Adrenal gland (tissue), 12 donors: ENCODE results near the gene KIAA1191. TPM values are rescaled to one million over a fixed set of nuclear protein-coding genes. Genes with fewer than 3 reads are reported as not detected.

Experiments
- DNase-seq, 7 donors: peaks; one replicate each; pipeline ENCODE4 v3.0.0-alpha.2; 2019 to 2020
- H3K27ac ChIP-seq, 5 donors: fragments of 200-600 bp; sonication (generic) in 4 of 5; 1 replicate in 3 of 5; 2 replicates in 2 of 5; pipeline versions ENCODE4 v1.5.1 to v1.8.0; 2016 to 2020; ENCODE audit warnings: mild to moderate bottlenecking in 1 of 5
- H3K27me3 ChIP-seq: fragments of 200-600 bp; 2 replicates; pipeline ENCODE4 v1.8.0; 2021
- H3K36me3 ChIP-seq, 2 donors: fragments of 200-600 bp; replicated peaks in 1 of 2; 1 replicate in 1 of 2; 2 replicates in 1 of 2; pipeline versions ENCODE4 v1.5.1 to v1.8.0; 2018 to 2022
- H3K4me1 ChIP-seq, 2 donors: fragments of 200-600 bp; replicated peaks in 1 of 2; 1 replicate in 1 of 2; 2 replicates in 1 of 2; pipeline versions ENCODE4 v1.5.1 to v1.8.0; 2018 to 2021
- H3K4me3 ChIP-seq, 4 donors: fragments of 200-600 bp; sonication (generic) in 3 of 4; one replicate each; pipeline ENCODE4 v1.5.1; 2016 to 2018
- H3K9me3 ChIP-seq, 3 donors: fragments of 200-600 bp; sonication (generic) in 1 of 3; replicated peaks in 1 of 3; 1 replicate in 2 of 3; 2 replicates in 1 of 3; pipeline versions ENCODE4 v1.5.1 to v1.8.0; 2016 to 2021
- POLR2A ChIP-seq, 2 donors: fragments of 450-650 bp; IDR thresholded peaks; one replicate each; pipeline ENCODE4 v1.6.1; 2017; ENCODE audit warnings: antibody characterized with exemption in 2 of 2, mild to moderate bottlenecking in 2 of 2, moderate library complexity in 1 of 2
- WGBS, 4 donors: extraction: QIAGEN DNeasy Blood & Tissue Kit in 2 of 4; methylation state at CpG; one replicate each; pipeline versions ENCODE4 v1.1.5 to v1.1.7; 2013 to 2017; 5-methylcytosine and 5-hydroxymethylcytosine counted together
- intact Hi-C, 2 donors: fragments of 100-400 bp; cut with DNase I; formaldehyde crosslinking; loops; one replicate each; pipeline versions ENCODE4 v1.14.1 to v1.15.0; 2022 to 2023
- polyA plus RNA-seq, 3 donors: library from polyadenylated mRNA; stranded (reverse); fragments of 200-250 nt in 2 of 3; fragments of 350-450 nt in 1 of 3; fragmentation: Illumina TruSeq in 1 of 3; extraction: RNeasy Lipid Tissue Mini Kit (QIAGEN cat#74804) in 1 of 3; gene quantifications; one replicate each; pipeline ENCODE4 v1.2.3, GENCODE V29; 2013 to 2014
- total RNA-seq, 9 donors: library from RNA; depleted of rRNA in 4 of 9; stranded (reverse); fragments of >200 nt in 4 of 9; fragments of 120-200 nt in 1 of 9; fragmentation: NEBNext Ultra II Directional in 1 of 9; extraction: Animal tissue kit (Norgen Biotek cat#: 25700) in 1 of 9; gene quantifications; one replicate each; pipeline versions ENCODE4 v1.1.0 to v1.2.4, GENCODE V29; 2013 to 2023
- TF ChIP-seq, protein P1 (sequence below), 6 experiments: fragments of 450-650 bp in 4 of 6; fragments of 200-600 bp in 2 of 6; sonication (generic) in 1 of 6; IDR thresholded peaks; 1 replicate in 5 of 6; 2 replicates in 1 of 6; pipeline versions ENCODE4 v1.5.1 to v1.8.0; 2016 to 2021; ENCODE audit warnings: antibody characterized with exemption in 6 of 6, mild to moderate bottlenecking in 2 of 6, moderate library complexity in 1 of 6
- donor health status: healthy with polysubstance abuse.
- donor health status: Bipolar disorder and iron deficiency.
- donor health status: DM: yes; HTN: yes; CAD: no.
- donor health status: DM: no; HTN: no; CAD: no.
- donor health status: DM: no; HTN: no; CAD: no.
- donor health status: DM: yes; HTN: yes; CAD: no.

Gene KIAA1191
- total and polyA plus RNA-seq, 12 donors: 52.9 to 127 (median 99.2) TPM

DNA sequence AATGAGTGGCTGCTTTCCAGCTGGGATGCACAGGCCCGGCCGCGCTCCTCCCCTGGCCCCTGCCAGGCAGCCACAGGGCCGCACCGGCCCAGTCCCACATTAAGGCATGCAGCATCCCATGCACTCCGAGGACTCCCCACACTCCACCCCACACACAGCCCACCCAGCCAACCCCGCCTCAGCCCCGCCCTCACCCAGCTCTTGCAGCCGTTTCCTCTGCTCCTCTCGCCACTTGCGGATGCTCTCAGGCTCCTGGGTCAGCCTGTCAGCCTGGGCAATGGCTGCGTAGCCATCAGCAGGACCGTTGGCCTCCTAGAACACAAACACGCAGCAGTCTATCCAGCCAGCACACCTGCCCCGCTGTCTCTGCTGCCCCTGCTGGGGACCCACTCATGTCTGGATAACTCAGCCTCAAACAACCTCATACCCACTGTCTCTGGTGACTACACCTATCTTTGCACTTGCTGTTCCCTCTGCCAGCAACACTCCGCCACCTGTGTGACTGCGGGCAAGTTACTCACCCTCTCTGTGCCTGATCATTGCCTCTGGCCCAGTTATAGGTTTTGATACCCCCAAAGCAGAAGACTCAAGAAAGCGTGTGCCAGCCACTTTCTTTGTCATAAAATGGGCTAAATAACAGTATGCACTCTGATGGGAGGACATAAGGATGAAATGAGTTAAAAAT lies 36.3 kb upstream of the KIAA1191 start:
- H3K9me3 ChIP-seq: no peaks in the 10 kb centered on the region
- DNase-seq: no peak
- peaks cover 0 to 29% of the 10 kb centered on the region in 2 donors for H3K36me3 ChIP-seq
- intact Hi-C loops: no loop called here
- WGBS, 4 donors: 92 to 95% (median 94%) methylated on average over 14 to 18 of the region's 18 CpGs
- H3K4me3 ChIP-seq: no peak overlapping the region
- H3K27ac ChIP-seq: no peak overlapping the region
- H3K27me3 ChIP-seq: no peaks in the 10 kb centered on the region
- TF ChIP-seq, protein P1, sequence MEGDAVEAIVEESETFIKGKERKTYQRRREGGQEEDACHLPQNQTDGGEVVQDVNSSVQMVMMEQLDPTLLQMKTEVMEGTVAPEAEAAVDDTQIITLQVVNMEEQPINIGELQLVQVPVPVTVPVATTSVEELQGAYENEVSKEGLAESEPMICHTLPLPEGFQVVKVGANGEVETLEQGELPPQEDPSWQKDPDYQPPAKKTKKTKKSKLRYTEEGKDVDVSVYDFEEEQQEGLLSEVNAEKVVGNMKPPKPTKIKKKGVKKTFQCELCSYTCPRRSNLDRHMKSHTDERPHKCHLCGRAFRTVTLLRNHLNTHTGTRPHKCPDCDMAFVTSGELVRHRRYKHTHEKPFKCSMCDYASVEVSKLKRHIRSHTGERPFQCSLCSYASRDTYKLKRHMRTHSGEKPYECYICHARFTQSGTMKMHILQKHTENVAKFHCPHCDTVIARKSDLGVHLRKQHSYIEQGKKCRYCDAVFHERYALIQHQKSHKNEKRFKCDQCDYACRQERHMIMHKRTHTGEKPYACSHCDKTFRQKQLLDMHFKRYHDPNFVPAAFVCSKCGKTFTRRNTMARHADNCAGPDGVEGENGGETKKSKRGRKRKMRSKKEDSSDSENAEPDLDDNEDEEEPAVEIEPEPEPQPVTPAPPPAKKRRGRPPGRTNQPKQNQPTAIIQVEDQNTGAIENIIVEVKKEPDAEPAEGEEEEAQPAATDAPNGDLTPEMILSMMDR (IDR thresholded peaks at IDR 0.05): no peak
- no peak for TF ChIP-seq POLR2A (IDR thresholded peaks at IDR 0.05)
- no peaks in the 10 kb centered on the region for H3K4me1 ChIP-seq

DNA sequence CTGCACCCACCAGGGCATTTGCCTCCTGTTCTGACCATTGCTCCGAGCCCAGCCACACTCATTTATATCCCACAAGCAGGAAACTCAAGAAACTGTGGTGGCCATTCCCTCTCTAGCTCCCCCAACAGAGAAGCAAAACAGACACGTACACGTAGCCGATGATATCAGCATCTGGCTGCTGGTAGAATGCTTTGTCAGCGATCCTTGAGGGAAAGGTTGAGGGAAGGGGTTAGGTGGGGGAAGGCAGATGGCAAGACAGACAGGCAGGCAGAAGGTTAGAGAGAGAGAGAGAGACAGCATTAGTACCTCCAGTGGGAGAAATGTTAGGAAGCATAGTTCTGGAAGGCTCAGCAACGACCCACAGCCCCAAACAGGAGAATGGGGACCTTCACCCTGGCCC lies 34.8 kb upstream of the KIAA1191 start:
- H3K36me3 ChIP-seq: peaks cover 0 to 43% of the 10 kb centered on the region in 2 donors
- peak overlapping the region in 2 of 5 donors; percentile 26 to 60 for H3K27ac ChIP-seq
- no peak overlapping the region for H3K4me3 ChIP-seq
- DNase-seq: no peak
- WGBS, 4 donors: 55 to 61% (median 59%) methylated on average over 6 of the region's 6 CpGs
- no peaks in the 10 kb centered on the region for H3K4me1 ChIP-seq
- no peaks in the 10 kb centered on the region for H3K27me3 ChIP-seq
- TF ChIP-seq, protein P1 (IDR thresholded peaks at IDR 0.05): no peak
- TF ChIP-seq POLR2A (IDR thresholded peaks at IDR 0.05): no peak
- H3K9me3 ChIP-seq: no peaks in the 10 kb centered on the region
- intact Hi-C loops: no loop called here

DNA sequence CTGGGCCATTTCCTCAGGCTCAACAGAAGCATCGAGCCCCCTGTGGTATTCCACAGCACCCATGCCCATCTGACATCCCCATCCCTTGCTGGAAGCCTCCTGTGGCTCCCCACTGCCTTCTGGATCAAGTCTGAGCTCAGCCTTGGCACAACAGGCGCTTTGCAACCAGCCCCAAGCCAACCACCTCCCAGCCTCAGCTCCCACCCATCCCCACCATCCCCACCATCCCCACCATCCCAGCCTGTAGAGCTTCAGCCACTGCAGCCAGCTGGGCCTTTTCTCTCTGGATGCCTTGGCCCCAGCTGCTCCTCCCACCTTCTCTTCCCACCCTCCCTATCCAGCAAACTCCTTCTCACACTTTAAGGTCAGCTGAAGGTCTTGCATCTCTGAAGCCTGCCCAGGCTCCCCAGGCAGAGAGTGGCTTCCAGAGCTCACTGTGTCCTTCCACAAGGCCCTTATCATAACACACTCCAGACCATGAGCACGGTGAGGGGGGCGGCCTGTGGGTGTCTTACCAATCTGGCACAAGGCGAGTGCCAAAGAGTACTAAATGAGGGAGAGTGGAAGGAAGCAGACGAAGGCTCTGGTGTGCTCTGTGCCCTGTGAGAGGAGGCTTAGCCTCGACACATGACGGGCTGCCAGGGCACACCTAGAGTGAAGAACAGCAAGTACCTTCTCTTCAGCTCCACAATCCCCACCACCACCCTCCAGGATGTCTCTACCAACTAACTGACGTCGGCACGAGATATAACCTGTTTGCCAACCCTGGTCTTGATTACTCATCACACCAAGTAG lies 33.5 kb upstream of the KIAA1191 start:
- intact Hi-C loops: no loop called here
- no peaks in the 10 kb centered on the region for H3K9me3 ChIP-seq
- H3K27me3 ChIP-seq: no peaks in the 10 kb centered on the region
- peak overlapping the region in 1 of 5 donors; percentile 60 for H3K27ac ChIP-seq
- WGBS, 4 donors: 72 to 80% (median 76%) methylated on average over 10 to 11 of the region's 11 CpGs
- H3K4me1 ChIP-seq: peaks cover 0 to 2% of the 10 kb centered on the region in 2 donors
- TF ChIP-seq, protein P1 (IDR thresholded peaks at IDR 0.05): no peak
- TF ChIP-seq POLR2A (IDR thresholded peaks at IDR 0.05): no peak
- peaks cover 0 to 48% of the 10 kb centered on the region in 2 donors for H3K36me3 ChIP-seq
- no peak overlapping the region for H3K4me3 ChIP-seq
- peak in 2 of 7 donors; percentile 33 to 49 for DNase-seq

DNA sequence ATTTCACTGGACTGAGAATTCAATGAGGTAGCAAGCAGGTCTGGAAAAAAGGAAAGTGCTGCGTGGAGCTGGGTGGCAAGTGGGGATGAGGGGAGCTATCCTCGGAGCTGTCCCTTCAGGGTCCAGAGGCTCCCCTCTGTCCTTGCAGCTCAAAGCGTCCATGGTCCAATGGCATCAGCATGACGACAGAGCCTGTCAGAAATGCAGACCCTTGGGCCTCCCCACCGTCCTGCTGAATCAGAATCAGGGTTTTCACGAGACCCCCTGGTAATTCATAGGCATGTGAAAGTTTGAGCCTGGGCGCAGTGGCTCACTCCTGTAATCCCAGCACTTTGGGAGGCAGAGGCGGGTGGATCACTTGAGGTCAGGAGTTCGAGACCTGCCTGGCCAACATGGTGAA lies 32.5 kb upstream of the KIAA1191 start:
- H3K9me3 ChIP-seq: no peaks in the 10 kb centered on the region
- no peak for DNase-seq
- no peak for TF ChIP-seq POLR2A (IDR thresholded peaks at IDR 0.05)
- TF ChIP-seq, protein P1 (IDR thresholded peaks at IDR 0.05): no peak
- H3K36me3 ChIP-seq: peaks cover 0 to 47% of the 10 kb centered on the region in 2 donors
- WGBS, 4 donors: 93 to 99% (median 95%) methylated on average over 6 to 9 of the region's 9 CpGs
- intact Hi-C loops: no loop called here
- H3K27me3 ChIP-seq: no peaks in the 10 kb centered on the region
- H3K4me3 ChIP-seq: no peak overlapping the region
- H3K4me1 ChIP-seq: peaks cover 6 to 10% of the 10 kb centered on the region in 2 donors
- H3K27ac ChIP-seq: no peak overlapping the region
